ENCODE measurements around the gene PTPRR. TPM values are rescaled to one million over a fixed set of nuclear protein-coding genes. Genes with fewer than 3 reads are reported as not detected.

The PTPRR gene
- total RNA-seq, 4 donors from 2014 or later = 0.19 TPM; not detected in 3

- 59 to 69% methylated on average over 2 of the region's 2 CpGs for WGBS, 2 donors
- Histone ChIP-seq H3K27me3 (no peaks in the 10 kb centered on the region), H3K36me3 (no peaks in the 10 kb centered on the region), H3K4me3 (no peak overlapping the region), H3K4me1 (no peaks in the 10 kb centered on the region), H3K27ac (no peak overlapping the region), H3K9me3 (no peaks in the 10 kb centered on the region)
- intact Hi-C loops (cut with DNase I) = no loop called here
- DNase-seq = no peak
- TF ChIP-seq CTCF (IDR thresholded peaks at IDR 0.05) (no peak), POLR2A (IDR thresholded peaks at IDR 0.05) (no peak)
Observed at GRCh38 chr12:70730675-70731180, 189.8 kb downstream of the PTPRR start.

- intact Hi-C loops (cut with DNase I) = loop anchor here (5.0 to 10.0 kb wide), 2 partner anchors 132 to 840 kb away; no protein-coding TSS in a partner anchor
Observed at GRCh38 chr12:70724444-70724843, 196.1 kb downstream of the PTPRR start.

GRCh38 chr12:70722584-70723343 is 197.8 kb downstream of the PTPRR start:
- no peaks in the 10 kb centered on the region for H3K4me1 ChIP-seq
- TF ChIP-seq CTCF (IDR thresholded peaks at IDR 0.05) (no peak), POLR2A (IDR thresholded peaks at IDR 0.05) (no peak)
- H3K27ac ChIP-seq = peak overlapping the region in 3 of 4 donors; percentile 11 to 46 (median 31)
- H3K27me3 ChIP-seq = no peaks in the 10 kb centered on the region
- H3K36me3 ChIP-seq = no peaks in the 10 kb centered on the region
- intact Hi-C loops (cut with DNase I) = loop anchor here (5.0 to 10.0 kb wide), 2 partner anchors 130 to 838 kb away; no protein-coding TSS in a partner anchor
- no peak overlapping the region for H3K4me3 ChIP-seq
- DNase-seq = no peak
- WGBS, 2 donors = 57 to 59% methylated on average over 6 of the region's 6 CpGs
- no peaks in the 10 kb centered on the region for H3K9me3 ChIP-seq

More at GRCh38 chr12:70724444-70724843, 196.1 kb downstream of the PTPRR start:
- TF ChIP-seq POLR2A (IDR thresholded peaks at IDR 0.05) (no peak), CTCF (IDR thresholded peaks at IDR 0.05) (peak in 1 of 6 experiments; percentile 25)
- no peak overlapping the region for H3K27ac ChIP-seq
- DNase-seq = no peak
- H3K4me3 ChIP-seq = no peak overlapping the region
- no peaks in the 10 kb centered on the region for H3K27me3 ChIP-seq
- H3K36me3 ChIP-seq = no peaks in the 10 kb centered on the region
- H3K9me3 ChIP-seq = no peaks in the 10 kb centered on the region
- no peaks in the 10 kb centered on the region for H3K4me1 ChIP-seq
- 84 to 88% methylated on average over 2 of the region's 2 CpGs for WGBS, 2 donors

GRCh38 chr12:70721656-70722357 is 198.7 kb downstream of the PTPRR start:
- H3K27ac ChIP-seq = peak overlapping the region in 3 of 4 donors; percentile 31 to 46 (median 35)
- 65 to 68% methylated on average over 11 of the region's 11 CpGs for WGBS, 2 donors
- intact Hi-C loops (cut with DNase I) = loop anchor here (5.0 to 10.0 kb wide), 2 partner anchors 130 to 837 kb away; no protein-coding TSS in a partner anchor

More at GRCh38 chr12:70721656-70722357, 198.7 kb downstream of the PTPRR start:
- DNase-seq = no peak
- Histone ChIP-seq H3K4me3 (no peak overlapping the region), H3K27me3 (peaks cover 0 to 6% (median 0%) of the 10 kb centered on the region in 4 donors), H3K9me3 (no peaks in the 10 kb centered on the region), H3K4me1 (no peaks in the 10 kb centered on the region), H3K36me3 (no peaks in the 10 kb centered on the region)
- no peak for TF ChIP-seq CTCF (IDR thresholded peaks at IDR 0.05)
- TF ChIP-seq POLR2A (IDR thresholded peaks at IDR 0.05) = no peak

Data from esophagus squamous epithelium (tissue), 5 donors.